Body of pancreas (tissue), 4 donors: ENCODE data around the gene CLASP1.

Experiments
- POLR2A ChIP-seq, 3 donors: fragments of 450-650 bp; IDR thresholded peaks; one replicate each; pipeline ENCODE4 v1.6.1; 2016; ENCODE audit warnings: antibody characterized with exemption in 3 of 3, mild to moderate bottlenecking in 2 of 3
- TF ChIP-seq, protein P1 (sequence below), 7 experiments: fragments of 450-650 bp in 4 of 7; fragments of 200-600 bp in 3 of 7; sonication (generic) in 3 of 7; IDR thresholded peaks; one replicate each; pipeline ENCODE4 v1.5.1; 2016 to 2019; ENCODE audit warnings: antibody characterized with exemption in 7 of 7

DNA sequence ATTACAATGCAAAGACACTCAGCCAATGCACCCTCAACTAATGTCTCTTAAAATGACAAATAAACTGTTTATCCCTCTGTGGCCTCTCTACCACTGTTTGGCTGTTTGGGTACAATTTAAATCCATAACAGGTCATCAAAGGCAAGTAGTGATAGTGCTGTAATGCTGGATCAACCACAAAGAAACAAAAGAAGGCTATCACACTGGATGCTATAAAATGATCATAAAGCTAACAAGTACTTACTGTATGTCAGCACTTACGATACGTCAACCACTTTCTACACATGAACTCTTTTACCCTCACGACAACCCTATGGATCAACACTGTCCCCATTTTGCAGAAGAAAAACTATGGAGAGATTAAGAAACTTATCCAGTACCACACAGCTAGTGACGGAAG is 64.5 kb downstream of the CLASP1 start:
- TF ChIP-seq POLR2A (IDR thresholded peaks at IDR 0.05): no peak
- TF ChIP-seq, protein P1, sequence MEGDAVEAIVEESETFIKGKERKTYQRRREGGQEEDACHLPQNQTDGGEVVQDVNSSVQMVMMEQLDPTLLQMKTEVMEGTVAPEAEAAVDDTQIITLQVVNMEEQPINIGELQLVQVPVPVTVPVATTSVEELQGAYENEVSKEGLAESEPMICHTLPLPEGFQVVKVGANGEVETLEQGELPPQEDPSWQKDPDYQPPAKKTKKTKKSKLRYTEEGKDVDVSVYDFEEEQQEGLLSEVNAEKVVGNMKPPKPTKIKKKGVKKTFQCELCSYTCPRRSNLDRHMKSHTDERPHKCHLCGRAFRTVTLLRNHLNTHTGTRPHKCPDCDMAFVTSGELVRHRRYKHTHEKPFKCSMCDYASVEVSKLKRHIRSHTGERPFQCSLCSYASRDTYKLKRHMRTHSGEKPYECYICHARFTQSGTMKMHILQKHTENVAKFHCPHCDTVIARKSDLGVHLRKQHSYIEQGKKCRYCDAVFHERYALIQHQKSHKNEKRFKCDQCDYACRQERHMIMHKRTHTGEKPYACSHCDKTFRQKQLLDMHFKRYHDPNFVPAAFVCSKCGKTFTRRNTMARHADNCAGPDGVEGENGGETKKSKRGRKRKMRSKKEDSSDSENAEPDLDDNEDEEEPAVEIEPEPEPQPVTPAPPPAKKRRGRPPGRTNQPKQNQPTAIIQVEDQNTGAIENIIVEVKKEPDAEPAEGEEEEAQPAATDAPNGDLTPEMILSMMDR (IDR thresholded peaks at IDR 0.05): no peak
